Measurements from ENCODE around the gene HEXIM1.

DNA sequence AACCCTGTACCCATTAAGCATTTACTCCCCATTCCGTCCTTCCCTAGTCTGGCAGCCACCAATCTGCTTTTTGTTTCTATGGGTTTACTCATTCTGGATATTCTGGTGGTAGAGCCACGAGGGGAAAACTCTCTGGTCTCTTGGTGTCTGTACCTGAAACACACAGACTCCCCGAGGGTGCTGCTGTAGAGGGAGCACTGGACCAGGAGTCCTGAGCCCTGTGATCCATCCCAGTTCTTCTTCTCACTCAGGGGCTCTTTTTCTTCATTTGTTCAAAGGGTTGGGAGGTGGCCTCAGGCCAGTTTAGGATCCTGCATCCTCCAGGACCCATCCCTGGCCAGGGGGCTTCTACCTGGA, 27.5 kb downstream of the HEXIM1 start:
- no peak for TF ChIP-seq CTCF (conservative IDR thresholded peaks at IDR 0.05)
- TF ChIP-seq ZFX (IDR thresholded peaks at IDR 0.05) = no peak
